HUES64 (cell line): ENCODE results near the gene ADRB2.

Source experiments
- H3K27ac ChIP-seq: 2 replicates; pipeline ENCODE4 v1.7.0; 2013; ENCODE audit warnings: low read depth, low read length, inconsistent platforms
- H3K27me3 ChIP-seq: 2 replicates; pipeline ENCODE4 v1.6.1; 2013; ENCODE audit warnings: mild to moderate bottlenecking, low read length; ENCODE audit not compliant: insufficient read depth
- H3K36me3 ChIP-seq: 2 replicates; pipeline ENCODE4 v1.6.1; 2013; ENCODE audit warnings: mild to moderate bottlenecking, low read length; ENCODE audit not compliant: insufficient read depth
- H3K4me1 ChIP-seq: 2 replicates; pipeline ENCODE4 v1.6.1; 2013; ENCODE audit warnings: mild to moderate bottlenecking, low read length, moderate library complexity; ENCODE audit not compliant: insufficient read depth
- H3K4me3 ChIP-seq: 2 replicates; pipeline ENCODE4 v1.5.1; 2013; ENCODE audit warnings: mild to moderate bottlenecking, low read length, moderate library complexity
- H3K9ac ChIP-seq: 2 replicates; pipeline ENCODE4 v1.6.1; 2013; ENCODE audit warnings: mild to moderate bottlenecking, low read depth, low read length
- H3K9me3 ChIP-seq: 2 replicates; pipeline ENCODE4 v1.6.1; 2013; ENCODE audit warnings: low read depth, low read length; ENCODE audit not compliant: insufficient read depth
- WGBS: fragments of 150-250, 120-280 bp; methylation state at CpG from one replicate; pipeline ENCODE4 v1.1.7; 2013; ENCODE audit warnings: missing lambda C conversion rate; 5-methylcytosine and 5-hydroxymethylcytosine counted together

ADRB2 gene

DNA sequence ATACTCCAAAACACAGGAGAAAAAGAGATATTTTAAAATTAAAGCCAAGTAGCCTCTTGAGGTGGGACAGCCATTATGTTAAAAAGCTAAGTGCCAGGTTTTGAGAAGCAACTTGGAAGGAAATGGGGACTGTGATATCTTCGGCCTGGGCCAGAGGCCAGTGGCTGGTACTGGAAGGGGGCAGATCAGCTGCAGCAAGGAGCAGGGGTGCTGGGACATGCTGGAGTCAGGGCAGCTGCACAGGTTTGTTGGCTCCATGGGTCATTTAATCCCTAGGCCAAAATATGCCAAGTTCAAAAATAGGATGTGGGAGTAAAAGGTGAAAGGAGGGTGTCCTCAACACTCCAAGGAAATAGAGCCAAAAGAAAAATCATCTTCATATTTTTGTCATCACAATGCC is 30.0 kb downstream of the ADRB2 start:
- H3K4me1 ChIP-seq: no peaks in the 10 kb centered on the region
- no peak overlapping the region for H3K9ac ChIP-seq
- no peaks in the 10 kb centered on the region for H3K36me3 ChIP-seq
- no peaks in the 10 kb centered on the region for H3K9me3 ChIP-seq
- H3K4me3 ChIP-seq: no peak overlapping the region
- 95% methylated on average over 1 of the region's 1 CpG for WGBS
- no peaks in the 10 kb centered on the region for H3K27me3 ChIP-seq
- H3K27ac ChIP-seq: no peak overlapping the region

GRCh38 chr5:148857474-148857873 is 31.1 kb downstream of the ADRB2 start:
- H3K36me3 ChIP-seq: no peaks in the 10 kb centered on the region
- H3K4me3 ChIP-seq: no peak overlapping the region
- no peaks in the 10 kb centered on the region; the same call in 1 of the 2 replicates for H3K9me3 ChIP-seq
- no peaks in the 10 kb centered on the region for H3K4me1 ChIP-seq
- no peak overlapping the region for H3K27ac ChIP-seq
- no peak overlapping the region for H3K9ac ChIP-seq
- WGBS: 96% methylated on average over 2 of the region's 2 CpGs
- H3K27me3 ChIP-seq: no peaks in the 10 kb centered on the region

DNA sequence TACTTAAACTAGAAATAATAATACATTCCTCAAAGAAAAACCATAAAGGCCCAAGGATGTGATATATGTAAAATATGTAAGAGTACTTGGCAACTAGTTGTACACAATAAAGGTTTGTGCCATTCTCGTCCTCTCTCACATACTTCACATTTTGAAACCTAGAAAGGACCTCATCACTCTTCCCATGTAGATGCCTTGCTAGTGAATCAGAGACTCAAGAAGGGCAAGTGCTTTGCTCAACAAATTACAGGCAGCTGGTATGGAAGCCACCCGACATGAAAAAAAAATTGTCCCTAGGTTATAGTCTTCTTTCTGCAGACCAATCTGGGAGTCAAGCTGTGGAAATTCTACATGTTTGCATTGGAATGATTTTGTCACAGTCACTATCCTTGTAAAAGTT is 31.7 kb downstream of the ADRB2 start:
- Histone ChIP-seq H3K4me3 (no peak overlapping the region), H3K9ac (no peak overlapping the region), H3K4me1 (no peaks in the 10 kb centered on the region), H3K36me3 (no peaks in the 10 kb centered on the region), H3K27ac (no peak overlapping the region), H3K9me3 (no peaks in the 10 kb centered on the region; the same call in 1 of the 2 replicates), H3K27me3 (no peaks in the 10 kb centered on the region)
- WGBS: 95% methylated on average over 2 of the region's 2 CpGs

DNA sequence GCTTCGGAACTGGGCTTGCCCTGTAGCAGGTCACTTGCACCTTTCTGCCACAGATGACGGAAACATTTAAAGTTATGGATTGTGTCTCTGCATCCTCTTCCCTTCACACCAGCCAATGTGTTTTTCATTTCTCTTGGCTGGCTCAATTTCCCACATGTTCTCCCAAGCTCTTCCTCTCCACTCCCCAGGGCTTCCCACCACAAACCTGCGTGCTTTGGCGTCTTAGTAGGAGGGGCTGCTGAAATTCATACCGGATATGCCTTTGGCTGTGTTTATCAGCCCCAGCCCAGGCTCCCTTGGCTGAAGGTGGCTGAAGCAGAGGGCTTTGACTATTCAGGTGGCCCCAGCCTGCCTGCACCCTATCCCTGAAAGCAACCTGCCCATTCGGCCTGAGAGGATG is 32.1 kb downstream of the ADRB2 start:
- 92% methylated on average over 6 of the region's 6 CpGs for WGBS
- H3K27me3 ChIP-seq: no peaks in the 10 kb centered on the region
- H3K9me3 ChIP-seq: no peaks in the 10 kb centered on the region; the same call in 1 of the 2 replicates
- no peak overlapping the region for H3K27ac ChIP-seq
- H3K9ac ChIP-seq: no peak overlapping the region
- no peaks in the 10 kb centered on the region for H3K36me3 ChIP-seq
- H3K4me3 ChIP-seq: no peak overlapping the region
- no peaks in the 10 kb centered on the region for H3K4me1 ChIP-seq

DNA sequence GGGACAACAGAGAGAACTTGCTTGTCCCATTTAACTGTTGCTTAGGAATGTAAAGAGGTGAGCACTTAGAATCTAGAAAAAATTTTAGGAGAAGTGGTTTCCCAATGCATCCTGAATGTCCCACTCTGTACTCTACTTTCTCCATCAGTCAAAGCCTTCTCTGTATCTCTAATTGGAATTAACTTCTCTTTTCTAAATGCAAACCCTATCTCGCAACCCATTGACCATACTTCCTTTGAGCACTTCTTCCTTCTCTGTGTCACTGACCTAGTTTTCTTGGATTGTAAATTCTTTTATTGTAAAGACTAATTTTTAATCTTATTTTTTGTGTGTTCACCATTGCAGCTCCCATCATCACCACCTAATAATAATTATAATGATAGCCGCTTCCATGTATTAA is 33.3 kb downstream of the ADRB2 start:
- Histone ChIP-seq H3K4me3 (no peak overlapping the region), H3K36me3 (no peaks in the 10 kb centered on the region), H3K9ac (no peak overlapping the region), H3K9me3 (no peaks in the 10 kb centered on the region; the same call in 1 of the 2 replicates), H3K4me1 (no peaks in the 10 kb centered on the region), H3K27me3 (no peaks in the 10 kb centered on the region), H3K27ac (no peak overlapping the region)
- 96% methylated on average over 2 of the region's 2 CpGs for WGBS

DNA sequence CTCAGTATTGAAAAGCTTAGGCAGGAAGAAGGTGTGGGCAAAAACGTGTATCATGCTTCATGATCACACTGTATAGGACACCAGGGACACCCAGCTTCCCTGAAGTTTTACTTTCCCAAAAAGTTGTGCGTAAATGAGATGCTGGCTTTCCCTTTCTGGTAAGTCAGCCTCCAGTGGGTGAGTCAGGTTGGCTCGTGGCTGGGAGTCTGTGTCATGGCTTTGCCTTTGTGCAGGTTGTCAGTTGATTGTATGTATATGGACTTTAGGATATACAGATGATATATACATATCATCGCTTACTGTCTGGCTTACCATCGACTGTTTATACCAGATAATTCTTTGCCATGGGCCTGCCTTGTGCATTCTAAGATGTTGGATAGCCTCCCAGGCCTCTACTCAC is 34.2 kb downstream of the ADRB2 start:
- Histone ChIP-seq H3K9ac (no peak overlapping the region), H3K4me3 (no peak overlapping the region), H3K27me3 (no peaks in the 10 kb centered on the region), H3K4me1 (no peaks in the 10 kb centered on the region), H3K9me3 (no peaks in the 10 kb centered on the region; the same call in 1 of the 2 replicates), H3K36me3 (no peaks in the 10 kb centered on the region), H3K27ac (no peak overlapping the region)
- 88% methylated on average over 4 of the region's 5 CpGs for WGBS

- H3K36me3 ChIP-seq: no peaks in the 10 kb centered on the region
- H3K4me1 ChIP-seq: no peaks in the 10 kb centered on the region
- WGBS: 81% methylated on average over 2 of the region's 2 CpGs
- no peak overlapping the region for H3K9ac ChIP-seq
- no peaks in the 10 kb centered on the region for H3K27me3 ChIP-seq
- no peak overlapping the region for H3K4me3 ChIP-seq
- H3K9me3 ChIP-seq: no peaks in the 10 kb centered on the region; the same call in 1 of the 2 replicates
- no peak overlapping the region for H3K27ac ChIP-seq
Observed at GRCh38 chr5:148861088-148861487, 34.7 kb downstream of the ADRB2 start.

DNA sequence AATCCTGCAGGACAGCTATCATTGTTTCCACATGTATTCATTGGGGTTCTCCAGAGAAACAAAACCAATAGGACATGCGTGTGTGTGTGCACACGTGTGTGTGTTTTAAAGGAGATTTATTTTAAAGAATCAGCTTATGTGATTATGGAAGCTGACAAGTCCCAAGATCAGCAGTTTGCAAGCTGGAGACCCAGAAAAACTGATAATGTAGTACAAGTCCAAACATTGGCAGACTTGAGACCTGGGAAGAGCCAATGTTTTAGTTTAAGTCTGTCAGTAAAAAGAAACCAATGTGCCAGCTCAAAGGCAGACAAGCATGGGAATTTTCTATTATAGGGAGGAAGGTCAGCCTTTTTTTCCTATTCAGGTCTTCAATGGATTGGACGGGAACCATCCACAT is 35.3 kb downstream of the ADRB2 start:
- Histone ChIP-seq H3K4me1 (no peaks in the 10 kb centered on the region), H3K27ac (no peak overlapping the region), H3K36me3 (no peaks in the 10 kb centered on the region), H3K9ac (no peak overlapping the region), H3K27me3 (no peaks in the 10 kb centered on the region), H3K9me3 (no peaks in the 10 kb centered on the region; the same call in 1 of the 2 replicates), H3K4me3 (no peak overlapping the region)
- WGBS: 92% methylated on average over 3 of the region's 3 CpGs

- WGBS: 84% methylated on average over 5 of the region's 5 CpGs
- H3K4me1 ChIP-seq: no peaks in the 10 kb centered on the region
- no peaks in the 10 kb centered on the region for H3K27me3 ChIP-seq
- H3K9me3 ChIP-seq: no peaks in the 10 kb centered on the region; the same call in 1 of the 2 replicates
- no peak overlapping the region for H3K4me3 ChIP-seq
- no peak overlapping the region for H3K9ac ChIP-seq
- no peaks in the 10 kb centered on the region for H3K36me3 ChIP-seq
- H3K27ac ChIP-seq: no peak overlapping the region
Observed at GRCh38 chr5:148864113-148864841, 37.9 kb downstream of the ADRB2 start.

DNA sequence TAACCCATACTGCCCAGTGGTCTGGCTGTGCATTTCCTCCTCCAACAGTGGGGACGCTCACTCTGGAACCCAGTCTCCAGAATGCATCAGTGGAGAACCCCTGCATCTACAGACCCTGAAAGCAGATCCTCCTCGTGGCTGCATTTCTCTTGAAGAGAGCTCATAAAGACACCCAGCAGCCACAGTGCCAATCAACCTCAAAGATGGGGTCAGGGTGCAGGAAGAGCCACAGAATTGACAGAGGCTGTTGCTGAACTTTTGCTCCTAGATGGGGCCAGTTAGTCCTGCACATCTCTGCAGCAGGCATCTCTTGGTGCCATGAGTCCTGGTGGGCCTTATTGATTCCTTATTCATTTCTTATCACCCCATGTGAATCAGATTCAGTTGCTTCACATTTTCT is 39.6 kb downstream of the ADRB2 start:
- Histone ChIP-seq H3K4me1 (no peaks in the 10 kb centered on the region), H3K27ac (no peak overlapping the region), H3K4me3 (no peak overlapping the region), H3K36me3 (no peaks in the 10 kb centered on the region), H3K27me3 (no peaks in the 10 kb centered on the region), H3K9ac (no peak overlapping the region), H3K9me3 (no peaks in the 10 kb centered on the region; the same call in 1 of the 2 replicates)
- 91% methylated on average over 2 of the region's 2 CpGs for WGBS

- Histone ChIP-seq H3K9me3 (no peaks in the 10 kb centered on the region), H3K9ac (no peak overlapping the region), H3K4me3 (no peak overlapping the region), H3K27ac (no peak overlapping the region), H3K36me3 (no peaks in the 10 kb centered on the region), H3K27me3 (no peaks in the 10 kb centered on the region), H3K4me1 (peaks cover 6% of the 10 kb centered on the region; the same call in 1 of the 2 replicates)
- 91% methylated on average over 4 of the region's 5 CpGs for WGBS
Observed at GRCh38 chr5:148873120-148873519, 46.7 kb downstream of the ADRB2 start.
